T-helper 17 cell (primary cell): Measurements from ENCODE around the gene GALNT16. TPM values are rescaled to one million over a fixed set of nuclear protein-coding genes. Genes with fewer than 3 reads are reported as not detected.
"Not testable (repeated sequence)": the region's sequence is repeated elsewhere in the genome, so short reads cannot be mapped to it uniquely, and the experiment has no call there.

Source experiments
- ATAC-seq: fragments of 150-1000 bp; cut with Tn5 transposase; 2 replicates; pipeline ENCODE4 v1.10.0; 2021; ENCODE audit warnings: mild to moderate bottlenecking, moderate library complexity
- DNase-seq, 3 donors: peaks; one replicate each; pipeline versions ENCODE4 v3.0.0 to v3.0.0-alpha.2; 2020 to 2021
- H3K9me3 ChIP-seq: one replicate; pipeline ENCODE4 v1.7.0; 2013; ENCODE audit warnings: low read length, mild to moderate bottlenecking; ENCODE audit not compliant: control insufficient read depth, poor library complexity, severe bottlenecking
- H3K27ac Mint-ChIP-seq: one replicate; pipeline ENCODE4 v1.8.0; 2022; ENCODE audit warnings: mild to moderate bottlenecking, moderate library complexity, mixed read lengths
- H3K27me3 Mint-ChIP-seq: one replicate; pipeline ENCODE4 v1.8.0; 2022; ENCODE audit warnings: mixed read lengths
- H3K36me3 Mint-ChIP-seq: one replicate; pipeline ENCODE4 v1.8.0; 2022; ENCODE audit warnings: low read depth, mixed read lengths
- H3K4me1 Mint-ChIP-seq: one replicate; pipeline ENCODE4 v1.8.0; 2022; ENCODE audit warnings: mild to moderate bottlenecking, mixed read lengths
- H3K4me3 Mint-ChIP-seq: one replicate; pipeline ENCODE4 v1.8.0; 2022; ENCODE audit warnings: mild to moderate bottlenecking, moderate library complexity, mixed read lengths
- total RNA-seq, 4 donors: library from RNA in 2 of 4; stranded (reverse) in 2 of 4; gene quantifications; one replicate each; pipeline ENCODE4 v1.2.3 and lab custom pipeline; 2022 to 2026

The GALNT16 gene
- total RNA-seq, 2 donors from 2014 or later = 0.05 TPM

DNA sequence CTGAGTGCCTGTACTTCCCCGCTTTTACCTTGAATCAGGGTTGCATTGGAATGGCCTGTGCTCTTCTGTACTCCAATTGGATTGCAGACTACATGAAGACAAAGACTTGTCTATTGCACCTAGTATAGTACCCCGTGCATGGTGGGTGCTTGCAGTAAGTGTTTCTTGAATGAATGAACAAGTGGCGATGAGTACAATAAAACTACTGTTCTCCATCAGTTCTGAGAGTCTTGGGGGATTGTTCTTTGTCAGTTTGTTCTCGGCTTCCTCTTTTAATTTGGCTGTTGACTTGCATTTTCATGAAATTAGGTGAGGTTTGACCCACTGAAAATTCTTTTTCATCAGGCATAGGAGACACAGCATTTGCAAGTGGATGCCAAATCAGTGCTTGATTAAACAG, 104.0 kb downstream of the GALNT16 start:
- no peak for DNase-seq
- Mint-ChIP-seq H3K27ac (no peak overlapping the region), H3K27me3 (peaks cover 18% of the 10 kb centered on the region), H3K36me3 (peaks cover 6% of the 10 kb centered on the region), H3K4me1 (peaks cover 2% of the 10 kb centered on the region), H3K4me3 (no peak overlapping the region)
- ATAC-seq = no peak
- no peaks in the 10 kb centered on the region for H3K9me3 ChIP-seq

DNA sequence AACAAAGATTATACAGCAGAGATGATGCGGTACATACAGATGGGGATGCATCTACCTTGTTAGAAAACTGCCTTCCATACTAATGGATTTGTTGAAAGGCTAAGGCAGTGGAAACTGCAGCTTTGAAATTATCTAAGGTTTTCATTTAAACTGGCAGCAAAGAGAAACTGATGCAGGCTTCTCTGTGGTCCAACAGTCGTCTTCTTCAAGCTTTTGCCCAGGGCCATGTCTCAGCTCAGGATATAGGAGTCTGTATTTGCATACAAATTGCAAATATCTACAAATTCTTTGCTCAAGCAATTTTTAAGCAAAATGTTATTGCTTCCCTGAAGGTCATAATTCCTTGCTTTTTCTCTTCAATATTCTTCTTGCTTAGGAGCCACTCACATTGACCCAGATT, 104.4 kb downstream of the GALNT16 start:
- no peaks in the 10 kb centered on the region for H3K4me1 Mint-ChIP-seq
- H3K9me3 ChIP-seq = no peaks in the 10 kb centered on the region
- H3K36me3 Mint-ChIP-seq = peaks cover 6% of the 10 kb centered on the region
- DNase-seq (no peak), ATAC-seq (no peak)
- peaks cover 13% of the 10 kb centered on the region for H3K27me3 Mint-ChIP-seq
- no peak overlapping the region for H3K4me3 Mint-ChIP-seq
- no peak overlapping the region for H3K27ac Mint-ChIP-seq

DNA sequence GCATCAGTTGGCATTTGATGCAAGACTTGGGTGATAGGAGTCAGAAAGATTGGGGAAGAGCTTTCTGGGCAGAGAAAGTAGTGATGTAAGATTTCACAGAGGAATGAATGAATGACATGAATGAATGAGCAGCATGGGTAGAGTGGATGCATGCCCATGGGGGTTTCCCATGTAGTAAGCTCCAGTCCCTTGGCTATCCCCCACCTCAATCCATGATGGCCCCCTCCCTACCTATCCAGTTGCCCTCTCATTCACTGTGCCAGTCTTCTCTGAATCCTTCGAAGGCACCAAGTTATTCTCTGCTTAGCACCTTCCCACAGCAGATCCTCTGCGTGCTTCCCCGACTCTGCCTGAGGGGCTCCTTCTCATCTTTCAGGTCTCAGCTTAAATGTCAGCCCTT, 106.1 kb downstream of the GALNT16 start:
- H3K9me3 ChIP-seq = no peaks in the 10 kb centered on the region
- Mint-ChIP-seq H3K4me1 (no peaks in the 10 kb centered on the region), H3K4me3 (no peak overlapping the region), H3K27me3 (peaks cover 4% of the 10 kb centered on the region), H3K36me3 (peaks cover 4% of the 10 kb centered on the region), H3K27ac (no peak overlapping the region)
- DNase-seq (no peak), ATAC-seq (no peak)

DNA sequence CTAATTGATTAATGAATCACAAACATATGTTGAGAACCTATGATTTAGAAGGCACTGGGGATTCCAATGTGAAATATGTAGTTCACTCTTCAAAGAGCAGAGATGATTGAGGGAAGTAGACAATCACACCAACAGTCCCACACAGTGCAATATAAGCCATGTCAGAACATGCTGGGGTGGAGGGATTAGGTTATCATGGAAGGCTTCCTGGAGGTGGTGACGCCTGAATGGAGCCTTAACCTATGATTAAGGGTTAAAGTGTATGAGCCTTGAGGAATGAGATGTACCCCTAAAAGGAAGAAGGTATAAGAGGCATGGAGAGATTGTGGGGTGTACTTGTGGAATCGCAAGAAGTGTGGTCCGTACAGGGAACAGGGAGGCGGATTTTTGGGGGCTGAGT, 106.8 kb downstream of the GALNT16 start:
- DNase-seq = no peak
- Mint-ChIP-seq H3K27ac (no peak overlapping the region), H3K4me1 (no peaks in the 10 kb centered on the region), H3K27me3 (no peaks in the 10 kb centered on the region), H3K4me3 (no peak overlapping the region), H3K36me3 (peaks cover 4% of the 10 kb centered on the region)
- ATAC-seq = no peak
- H3K9me3 ChIP-seq = no peaks in the 10 kb centered on the region

DNA sequence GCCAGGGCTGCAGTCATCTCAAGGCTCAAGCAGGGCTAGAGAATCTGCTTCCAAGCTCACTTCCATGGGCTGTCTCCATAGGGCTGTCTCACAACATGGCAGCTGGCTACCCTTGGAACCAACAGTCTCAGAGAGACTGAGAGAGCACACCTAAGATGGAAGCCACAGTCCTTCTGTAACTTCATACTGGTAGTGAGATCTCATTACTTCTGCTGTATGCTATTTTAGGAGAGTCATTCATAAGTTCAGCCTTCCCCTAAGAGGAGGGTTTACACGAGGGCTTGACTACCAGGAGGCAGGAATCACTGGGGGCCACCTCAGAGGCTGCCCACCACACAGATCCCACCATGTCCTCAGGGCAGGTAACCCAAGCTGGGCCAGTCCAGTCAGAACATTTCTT, 108.4 kb downstream of the GALNT16 start:
- Mint-ChIP-seq H3K4me1 (no peaks in the 10 kb centered on the region), H3K27ac (no peak overlapping the region), H3K27me3 (no peaks in the 10 kb centered on the region), H3K36me3 (peaks cover 4% of the 10 kb centered on the region), H3K4me3 (no peak overlapping the region)
- DNase-seq = no peak
- H3K9me3 ChIP-seq = no peaks in the 10 kb centered on the region
- ATAC-seq = no peak

DNA sequence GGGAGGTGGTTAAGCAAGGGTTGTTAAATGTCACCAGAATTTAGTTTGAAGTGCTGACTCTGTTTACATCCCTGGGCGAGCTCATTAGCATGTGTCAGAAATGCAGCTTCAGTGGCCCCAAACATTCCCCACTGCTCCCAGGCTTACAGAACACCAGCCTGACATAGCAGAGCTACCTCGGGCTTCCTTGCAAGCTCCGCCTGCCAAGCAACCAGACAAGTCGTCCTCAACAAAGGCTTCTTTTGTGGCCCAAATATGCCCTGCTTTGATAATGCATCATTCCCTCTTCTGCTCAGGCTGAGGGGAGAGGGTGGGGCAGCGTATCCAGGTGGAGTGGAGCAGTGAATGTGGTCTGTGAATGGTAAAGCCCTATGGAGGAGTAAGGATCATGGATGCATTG, 110.1 kb downstream of the GALNT16 start:
- ATAC-seq = no peak
- DNase-seq = no peak
- Mint-ChIP-seq H3K27ac (no peak overlapping the region), H3K27me3 (no peaks in the 10 kb centered on the region), H3K4me1 (peaks cover 4% of the 10 kb centered on the region), H3K36me3 (peaks cover 4% of the 10 kb centered on the region), H3K4me3 (no peak overlapping the region)
- H3K9me3 ChIP-seq = no peaks in the 10 kb centered on the region

DNA sequence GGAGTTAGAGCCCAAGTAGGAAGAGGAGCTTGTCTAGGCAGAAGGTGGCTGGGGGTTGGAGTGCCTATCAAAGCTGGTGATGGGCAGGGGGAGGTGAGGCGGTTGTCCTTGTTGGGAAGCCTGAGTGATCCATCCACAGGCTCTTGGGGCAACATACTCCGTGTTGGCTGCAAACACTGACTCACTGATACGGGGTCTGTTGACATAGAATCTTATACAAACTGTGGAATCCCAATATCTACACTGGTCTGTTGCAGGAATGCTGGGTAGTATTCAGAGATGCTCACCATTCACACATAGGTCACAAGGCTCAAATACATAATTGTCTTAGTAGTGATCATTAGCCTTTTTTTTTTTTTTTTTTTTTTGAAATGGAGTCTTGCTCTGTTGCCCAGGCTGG, 112.2 kb downstream of the GALNT16 start:
- H3K4me3 Mint-ChIP-seq = no peak overlapping the region
- peaks cover 6% of the 10 kb centered on the region for H3K36me3 Mint-ChIP-seq
- peaks cover 4% of the 10 kb centered on the region for H3K4me1 Mint-ChIP-seq
- no peak for DNase-seq
- no peak overlapping the region for H3K27ac Mint-ChIP-seq
- no peak for ATAC-seq
- no peaks in the 10 kb centered on the region for H3K9me3 ChIP-seq
- no peaks in the 10 kb centered on the region for H3K27me3 Mint-ChIP-seq

DNA sequence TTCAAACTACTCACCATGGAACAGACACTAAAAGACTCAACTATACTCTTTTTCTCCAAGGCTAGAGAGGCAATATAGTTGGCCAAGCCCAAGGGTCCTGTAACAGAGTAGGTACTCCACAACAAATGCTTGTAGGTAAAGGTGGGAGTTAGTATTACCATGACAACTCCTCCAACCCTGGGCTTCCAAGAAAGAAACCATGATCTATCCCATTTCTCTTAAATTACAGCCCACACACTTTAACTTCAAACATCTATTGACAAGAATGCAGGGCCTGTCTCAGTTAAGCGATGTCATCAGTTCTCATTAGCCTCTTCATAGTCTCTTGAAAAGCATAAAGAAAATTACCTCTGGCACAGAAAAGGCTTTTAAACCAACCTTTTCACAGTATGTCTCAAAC, 113.1 kb downstream of the GALNT16 start:
- H3K4me3 Mint-ChIP-seq = no peak overlapping the region
- H3K9me3 ChIP-seq = no peaks in the 10 kb centered on the region
- no peak for ATAC-seq
- DNase-seq = no peak
- no peak overlapping the region for H3K27ac Mint-ChIP-seq
- no peaks in the 10 kb centered on the region for H3K27me3 Mint-ChIP-seq
- peaks cover 6% of the 10 kb centered on the region for H3K36me3 Mint-ChIP-seq
- peaks cover 4% of the 10 kb centered on the region for H3K4me1 Mint-ChIP-seq

DNA sequence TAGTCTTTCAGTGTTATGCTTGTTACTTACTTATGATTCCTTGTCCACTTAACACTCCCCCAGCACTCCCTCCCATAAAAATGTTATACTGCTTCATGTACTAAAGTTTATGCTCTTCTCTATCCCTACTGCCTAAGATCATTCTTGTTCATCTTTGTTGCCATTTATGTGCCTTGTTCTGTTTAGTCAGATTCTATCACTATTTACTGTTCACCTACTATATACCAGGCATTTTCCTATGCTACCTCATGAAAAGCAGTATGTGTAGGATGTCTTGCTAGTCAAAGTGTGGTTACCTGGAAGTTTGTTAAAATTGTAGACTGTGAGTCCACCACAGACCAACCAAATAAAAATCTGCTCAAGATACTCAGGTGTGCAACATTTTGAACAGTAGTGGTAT, 114.3 kb downstream of the GALNT16 start:
- H3K4me1 Mint-ChIP-seq = peaks cover 6% of the 10 kb centered on the region
- H3K27ac Mint-ChIP-seq = no peak overlapping the region
- H3K27me3 Mint-ChIP-seq = no peaks in the 10 kb centered on the region

DNA sequence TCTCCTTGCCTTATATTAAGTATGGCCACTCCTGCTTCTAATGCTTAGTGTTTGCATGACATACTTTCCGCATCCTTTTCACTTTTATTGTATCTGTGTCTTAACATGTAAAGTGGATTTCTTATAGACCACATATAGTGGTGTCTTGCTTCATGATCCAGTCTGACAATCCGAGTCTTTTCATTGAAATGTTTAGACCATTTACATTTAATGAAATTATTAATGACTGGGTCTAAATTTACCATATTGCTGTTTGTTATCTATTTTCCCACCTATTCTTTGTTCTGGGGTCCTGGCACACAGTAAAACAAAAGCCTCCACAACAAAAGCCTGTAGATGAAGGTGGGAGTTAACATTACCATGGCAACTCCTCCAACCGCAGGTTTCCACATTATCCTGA, 115.2 kb downstream of the GALNT16 start:
- ATAC-seq = no peak
- no peaks in the 10 kb centered on the region for H3K9me3 ChIP-seq
- Mint-ChIP-seq H3K4me1 (peaks cover 6% of the 10 kb centered on the region), H3K4me3 (no peak overlapping the region), H3K27ac (no peak overlapping the region), H3K27me3 (no peaks in the 10 kb centered on the region), H3K36me3 (peaks cover 9% of the 10 kb centered on the region)
- DNase-seq = no peak

More for the DNA sequence above, 114.3 kb downstream of the GALNT16 start:
- DNase-seq = no peak
- H3K9me3 ChIP-seq = no peaks in the 10 kb centered on the region
- Mint-ChIP-seq H3K4me3 (no peak overlapping the region), H3K36me3 (peaks cover 9% of the 10 kb centered on the region)
- ATAC-seq = no peak

DNA sequence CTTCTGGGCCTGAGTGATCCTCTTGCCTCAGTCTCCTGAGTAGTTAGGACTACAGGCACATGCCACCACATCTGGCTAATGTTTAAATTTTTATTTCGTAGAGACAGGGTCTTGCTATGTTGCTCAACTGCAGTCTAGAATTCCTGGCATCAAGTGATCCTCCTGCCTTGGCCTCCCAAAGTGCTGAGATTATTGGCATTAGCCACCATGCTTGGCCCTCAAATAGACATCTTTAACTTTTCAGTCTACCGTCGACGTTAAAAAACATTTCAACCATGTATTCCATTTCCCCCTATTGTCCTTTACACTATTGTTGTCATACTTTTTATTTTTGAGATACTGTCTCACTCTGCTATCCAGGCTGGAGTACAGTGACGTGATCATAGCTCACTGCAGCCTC, 115.8 kb downstream of the GALNT16 start:
- no peaks in the 10 kb centered on the region for H3K9me3 ChIP-seq
- peaks cover 6% of the 10 kb centered on the region for H3K4me1 Mint-ChIP-seq
- DNase-seq (no peak), ATAC-seq (no peak)
- H3K27me3 Mint-ChIP-seq = no peaks in the 10 kb centered on the region
- no peak overlapping the region for H3K27ac Mint-ChIP-seq
- no peak overlapping the region for H3K4me3 Mint-ChIP-seq
- H3K36me3 Mint-ChIP-seq = peaks cover 10% of the 10 kb centered on the region

DNA sequence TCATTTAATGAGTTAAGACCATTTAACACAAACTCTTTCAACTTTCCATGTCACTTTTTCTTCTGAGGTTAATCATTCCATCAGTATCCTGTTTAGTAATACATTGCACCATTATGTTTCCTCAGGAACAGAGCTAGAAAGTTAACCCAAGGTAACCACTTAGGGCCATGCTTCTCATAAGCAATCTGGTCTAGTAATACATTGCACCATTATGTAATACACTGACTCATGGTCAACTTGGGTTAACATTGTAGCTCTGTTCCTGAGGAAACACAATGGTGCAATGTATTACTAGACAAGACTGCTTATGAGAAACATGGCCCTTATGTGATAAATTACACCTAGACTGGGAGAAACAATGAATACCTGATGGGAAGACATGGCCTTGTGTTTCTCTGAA, 116.5 kb downstream of the GALNT16 start:
- no peak overlapping the region for H3K4me3 Mint-ChIP-seq
- no peak for DNase-seq

DNA sequence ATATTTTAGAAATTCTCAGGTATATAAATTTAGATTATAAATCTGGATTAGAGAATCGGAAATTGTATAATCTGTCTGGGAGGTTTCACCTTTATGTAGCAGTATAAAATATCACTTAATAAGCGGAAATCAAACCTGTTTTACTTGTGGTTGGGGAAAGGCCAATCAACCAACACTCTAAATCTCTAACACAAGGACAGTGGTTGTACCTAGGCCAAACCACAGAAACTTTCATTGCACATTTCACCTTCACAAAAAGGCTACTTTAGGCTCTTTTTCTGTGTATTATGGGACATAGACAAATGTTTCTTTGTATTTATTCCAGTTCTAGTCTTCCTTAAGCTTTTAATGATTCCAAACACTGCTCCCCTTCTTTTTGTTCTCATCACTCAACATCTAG, 118.3 kb downstream of the GALNT16 start:
- no peak overlapping the region for H3K27ac Mint-ChIP-seq
- DNase-seq = no peak
- H3K36me3 Mint-ChIP-seq = peaks cover 10% of the 10 kb centered on the region
- H3K27me3 Mint-ChIP-seq = no peaks in the 10 kb centered on the region
- H3K4me1 Mint-ChIP-seq = peaks cover 6% of the 10 kb centered on the region
- H3K9me3 ChIP-seq = no peaks in the 10 kb centered on the region
- no peak overlapping the region for H3K4me3 Mint-ChIP-seq
- no peak for ATAC-seq

More for the DNA sequence above, 116.5 kb downstream of the GALNT16 start:
- peaks cover 6% of the 10 kb centered on the region for H3K4me1 Mint-ChIP-seq
- no peaks in the 10 kb centered on the region for H3K27me3 Mint-ChIP-seq
- H3K36me3 Mint-ChIP-seq = peaks cover 10% of the 10 kb centered on the region
- ATAC-seq = no peak
- no peaks in the 10 kb centered on the region for H3K9me3 ChIP-seq
- H3K27ac Mint-ChIP-seq = no peak overlapping the region

DNA sequence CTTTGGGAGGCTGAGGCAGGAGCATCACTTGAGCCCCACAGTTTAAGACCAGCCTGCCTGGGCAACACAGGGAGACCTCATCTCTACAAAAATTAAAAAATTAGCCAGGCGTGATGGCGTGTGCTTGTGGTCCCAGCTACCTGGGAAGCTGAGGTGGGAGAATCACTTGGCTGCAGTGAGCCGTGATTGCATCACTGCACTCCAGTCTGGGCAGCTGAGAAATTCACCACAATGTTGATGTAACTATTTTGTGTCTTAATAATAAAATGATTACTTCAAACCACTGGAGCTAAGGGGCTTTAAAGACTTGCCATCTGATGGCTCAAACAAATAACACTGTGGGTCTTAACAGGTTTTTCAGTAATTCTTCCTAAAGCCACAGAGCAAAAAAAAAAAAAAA, 127.4 kb downstream of the GALNT16 start:
- Mint-ChIP-seq H3K27ac (no peak overlapping the region), H3K36me3 (peaks cover 23% of the 10 kb centered on the region), H3K4me3 (no peak overlapping the region), H3K27me3 (no peaks in the 10 kb centered on the region), H3K4me1 (peaks cover 46% of the 10 kb centered on the region)
- no peaks in the 10 kb centered on the region for H3K9me3 ChIP-seq
- DNase-seq (no peak), ATAC-seq (no peak)

DNA sequence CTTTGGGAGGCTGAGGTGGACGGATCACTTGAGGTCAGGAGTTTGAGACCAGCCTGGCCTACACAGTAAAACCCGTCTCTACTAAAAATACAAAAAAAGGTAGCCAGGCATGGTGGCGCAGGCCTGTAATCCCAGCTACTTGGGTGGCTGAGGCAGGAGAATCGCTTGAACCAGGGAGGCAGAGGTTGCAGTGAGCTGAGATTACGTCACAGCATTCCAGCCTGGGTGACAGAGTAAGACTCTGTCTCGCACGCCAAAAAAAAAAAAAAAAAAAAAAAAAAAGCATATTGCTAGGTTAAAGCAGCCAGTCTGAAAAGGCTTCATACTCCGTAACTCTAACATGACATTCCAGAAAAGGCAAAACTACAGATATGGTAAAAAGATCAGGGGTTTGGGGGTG, 131.4 kb downstream of the GALNT16 start:
- peaks cover 49% of the 10 kb centered on the region for H3K4me1 Mint-ChIP-seq
- H3K27ac Mint-ChIP-seq = not testable (repeated sequence)

More for the DNA sequence above, 131.4 kb downstream of the GALNT16 start:
- H3K9me3 ChIP-seq, ATAC-seq, DNase-seq, H3K27me3 Mint-ChIP-seq: not testable (repeated sequence)
- peak overlapping the region; percentile 63 for H3K4me3 Mint-ChIP-seq
- H3K36me3 Mint-ChIP-seq = peaks cover 17% of the 10 kb centered on the region
